ENCODE measurements around the gene H3-3A.

Gene H3-3A

DNA sequence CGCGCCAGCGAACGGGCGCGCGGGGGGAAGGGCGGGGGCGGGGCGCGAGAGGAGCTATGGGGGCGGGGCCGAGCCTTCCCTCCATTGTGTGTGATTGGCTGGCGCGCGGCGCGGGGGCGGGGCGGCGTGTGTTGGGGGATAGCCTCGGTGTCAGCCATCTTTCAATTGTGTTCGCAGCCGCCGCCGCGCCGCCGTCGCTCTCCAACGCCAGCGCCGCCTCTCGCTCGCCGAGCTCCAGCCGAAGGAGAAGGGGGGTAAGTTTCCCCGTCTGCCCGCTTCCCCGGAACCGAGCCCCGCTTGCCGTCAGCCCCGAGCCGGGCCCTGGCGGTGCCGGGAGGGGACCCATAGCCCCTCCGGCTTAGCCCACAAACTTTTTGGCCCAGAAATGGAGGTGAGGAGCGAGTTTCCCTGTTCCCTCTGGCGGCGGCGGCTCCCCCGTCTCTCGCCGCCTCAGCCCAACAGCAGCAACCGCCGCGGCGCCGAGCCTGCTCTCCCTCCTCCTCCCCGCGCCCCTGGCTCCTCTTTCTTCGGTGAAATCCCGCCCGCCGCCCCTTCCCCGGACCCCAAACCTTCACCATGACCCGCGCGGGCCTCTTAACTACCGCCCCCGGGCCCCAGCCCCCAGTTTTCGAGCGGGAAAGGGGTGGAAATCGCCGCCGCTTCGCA, at the start of gene H3-3A:
TSS of gene H3-3A (plus strand) at position 159 of the 666 bp plus-strand sequence. CDS start 1,636 bp downstream, outside the sequence.
- TF ChIP-seq POLR2A (IDR thresholded peaks at IDR 0.05; ENCODE audit: low read length) (peak; percentile 86), GATA1 (IDR thresholded peaks at IDR 0.05; ENCODE audit: low read depth, low read length) (no peak)

DNA sequence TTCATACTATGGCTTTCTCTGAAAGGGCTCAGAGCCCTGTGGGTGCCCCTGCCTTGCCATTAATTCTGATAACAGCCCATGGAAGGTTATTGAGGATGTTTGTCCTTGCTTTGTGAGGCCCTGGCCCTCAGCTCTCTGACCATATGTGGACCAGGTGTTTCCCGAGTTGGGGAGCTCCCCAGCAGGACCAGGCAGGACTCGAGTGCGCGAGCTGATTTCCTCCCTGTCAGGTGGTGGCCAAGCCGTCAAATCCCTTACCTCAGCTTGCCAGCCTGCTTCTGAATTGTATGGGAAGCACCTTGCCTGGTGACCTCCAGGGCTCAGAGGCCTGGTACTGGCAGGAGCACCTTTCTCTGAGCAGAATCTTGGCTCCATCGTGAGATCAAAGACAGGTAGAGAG, 45.4 kb upstream of the H3-3A start:
- TF ChIP-seq POLR2A (IDR thresholded peaks at IDR 0.05; ENCODE audit: low read length) (no peak), GATA1 (IDR thresholded peaks at IDR 0.05; ENCODE audit: low read depth, low read length) (no peak)

More for the DNA sequence above, at the start of gene H3-3A:
- peak; percentile 96 to 99 for DNase-seq

DNA sequence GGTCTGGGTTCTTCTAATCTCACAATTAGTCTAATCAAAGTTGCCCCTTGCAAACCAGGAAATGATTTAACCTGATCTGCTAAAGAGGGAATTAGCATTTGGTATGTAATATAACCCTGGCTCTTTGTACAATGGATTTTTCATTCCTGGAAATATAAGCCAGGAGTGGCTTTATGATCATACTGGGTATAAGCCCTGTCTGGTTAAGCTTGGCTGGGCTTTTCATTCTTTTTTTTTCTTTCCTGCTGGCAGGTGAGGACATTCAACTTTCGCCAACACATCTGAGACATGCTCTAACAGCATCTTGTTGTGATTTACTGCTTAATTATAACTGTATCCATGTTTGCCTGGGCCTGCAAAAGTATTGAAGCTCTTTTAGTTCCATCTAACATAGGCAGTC, 42.9 kb upstream of the H3-3A start:
- TF ChIP-seq GATA1 (IDR thresholded peaks at IDR 0.05; ENCODE audit: low read depth, low read length), result no peak
- no peak for TF ChIP-seq POLR2A (IDR thresholded peaks at IDR 0.05; ENCODE audit: low read length)
- DNase-seq, result no peak

More for the DNA sequence above, 45.4 kb upstream of the H3-3A start:
- DNase-seq, result no peak

DNA sequence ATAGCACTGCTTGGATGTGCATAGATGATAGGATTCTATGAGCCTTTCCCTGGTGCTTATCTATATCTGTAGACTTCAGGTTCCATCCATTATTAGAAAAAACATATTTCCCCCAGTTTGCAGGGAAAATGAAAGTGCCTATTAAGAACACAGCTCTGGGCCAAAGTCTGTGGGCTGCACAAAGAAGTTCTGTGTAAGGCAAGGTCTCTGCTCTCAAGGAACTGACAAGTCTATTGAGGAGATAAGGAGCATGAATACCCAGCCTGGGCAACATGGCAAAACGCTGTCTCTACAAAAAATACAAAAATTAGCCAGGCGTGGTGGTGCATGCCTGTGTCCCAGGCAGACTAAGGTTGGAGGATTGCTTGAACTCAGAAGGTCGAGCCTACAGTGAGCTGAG, 41.1 kb upstream of the H3-3A start:
- DNase-seq, result peak in 1 of 2 experiments; percentile 10
- TF ChIP-seq GATA1 (IDR thresholded peaks at IDR 0.05; ENCODE audit: low read depth, low read length) (no peak), POLR2A (IDR thresholded peaks at IDR 0.05; ENCODE audit: low read length) (no peak)

DNA sequence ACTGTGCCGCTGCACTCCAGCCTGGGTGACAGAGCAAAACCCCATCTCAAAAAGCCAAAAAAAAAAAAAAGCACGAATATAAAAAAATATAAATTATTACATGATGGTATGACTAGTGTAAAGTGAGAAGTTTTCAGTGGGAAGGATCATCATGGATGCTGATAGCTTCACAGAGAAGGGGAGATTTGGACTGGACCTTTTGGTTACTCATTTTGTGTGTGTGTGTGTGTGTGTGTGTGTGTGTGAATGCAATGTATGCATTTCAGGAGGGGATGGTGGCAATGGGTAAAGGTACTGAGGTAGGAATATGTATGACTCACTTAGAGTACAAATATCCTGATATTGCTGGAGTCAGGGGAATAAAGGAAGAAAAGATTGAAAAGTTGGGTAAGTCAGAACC, 40.7 kb upstream of the H3-3A start:
- no peak for TF ChIP-seq POLR2A (IDR thresholded peaks at IDR 0.05; ENCODE audit: low read length)
- TF ChIP-seq GATA1 (IDR thresholded peaks at IDR 0.05; ENCODE audit: low read depth, low read length), result no peak
- no peak for DNase-seq

DNA sequence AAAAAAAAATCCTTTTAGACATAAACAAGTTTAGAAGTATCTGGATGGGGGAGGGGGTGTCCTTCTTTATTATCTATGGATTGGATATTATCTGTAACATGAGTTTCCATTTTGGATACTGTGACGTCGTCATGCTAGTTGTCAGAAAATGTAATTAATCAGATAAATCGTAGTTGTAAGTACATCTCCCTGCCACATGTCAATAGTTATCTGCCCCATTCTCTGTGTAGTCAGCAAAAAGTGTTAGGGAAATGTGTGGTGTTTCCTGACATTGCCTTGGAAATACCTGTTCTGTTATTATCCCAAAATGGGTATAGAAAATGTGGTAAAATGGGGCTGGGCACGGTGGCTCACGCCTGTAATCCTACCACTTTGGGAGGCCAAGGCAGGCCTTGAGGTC, 38.8 kb upstream of the H3-3A start:
- peak in 1 of 2 experiments; percentile 9 for DNase-seq

DNA sequence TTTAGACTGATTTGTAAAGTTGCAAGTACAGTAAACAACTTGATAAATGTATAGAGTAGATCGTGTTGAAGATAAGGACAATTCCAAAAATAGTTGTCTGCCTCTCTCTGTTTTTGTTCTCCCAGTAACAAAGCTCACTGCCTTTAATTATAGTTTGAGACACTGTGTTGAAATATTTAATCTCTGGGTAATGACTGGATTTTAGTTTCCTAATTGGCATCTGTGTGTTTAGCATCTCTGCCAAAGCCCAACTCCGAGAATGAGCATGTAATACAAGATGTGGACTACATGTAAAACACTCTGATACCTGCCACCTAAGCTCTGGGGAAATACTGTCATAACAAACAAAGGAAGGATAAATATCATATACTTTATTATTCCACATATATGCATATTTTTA, 35.7 kb upstream of the H3-3A start:
- no peak for TF ChIP-seq GATA1 (IDR thresholded peaks at IDR 0.05; ENCODE audit: low read depth, low read length)
- no peak for TF ChIP-seq POLR2A (IDR thresholded peaks at IDR 0.05; ENCODE audit: low read length)

More for the DNA sequence above, 38.8 kb upstream of the H3-3A start:
- TF ChIP-seq GATA1 (IDR thresholded peaks at IDR 0.05; ENCODE audit: low read depth, low read length) (no peak), POLR2A (IDR thresholded peaks at IDR 0.05; ENCODE audit: low read length) (no peak)

DNA sequence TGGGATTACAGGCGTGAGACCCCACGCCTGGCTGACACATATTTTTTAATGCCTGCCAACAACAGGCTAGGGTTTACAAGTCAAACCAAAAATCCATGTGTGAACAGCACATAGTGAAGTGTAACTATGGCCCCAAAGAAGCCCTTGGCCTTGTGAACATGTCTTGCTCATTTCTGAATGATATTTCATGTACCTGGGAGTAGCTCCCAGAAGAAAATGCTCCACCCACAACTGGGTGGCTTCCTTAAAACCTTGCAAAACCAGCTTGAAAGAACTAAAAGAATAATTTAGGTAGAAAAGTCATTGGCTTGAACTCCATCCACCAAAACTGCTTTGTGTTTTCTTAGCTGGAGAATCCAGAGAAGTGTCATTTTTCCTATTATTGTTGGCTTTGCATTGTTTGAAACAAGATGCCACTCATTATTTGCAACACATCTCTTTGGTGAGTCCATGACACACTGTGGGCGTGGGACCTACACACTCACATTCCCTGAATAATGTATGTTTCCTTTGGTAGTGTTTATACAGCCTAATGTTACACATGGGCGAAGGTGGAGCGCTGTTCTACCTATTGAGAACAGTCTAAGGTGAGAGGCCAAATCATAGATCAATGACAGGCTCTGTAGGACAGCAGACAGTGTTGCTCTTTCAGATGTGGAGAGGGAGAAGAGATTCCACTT, 34.8 kb upstream of the H3-3A start:
- no peak for TF ChIP-seq GATA1 (IDR thresholded peaks at IDR 0.05; ENCODE audit: low read depth, low read length)
- no peak for TF ChIP-seq POLR2A (IDR thresholded peaks at IDR 0.05; ENCODE audit: low read length)
- DNase-seq, result peak in 1 of 2 experiments; percentile 68

More for the DNA sequence above, 35.7 kb upstream of the H3-3A start:
- DNase-seq, result no peak

DNA sequence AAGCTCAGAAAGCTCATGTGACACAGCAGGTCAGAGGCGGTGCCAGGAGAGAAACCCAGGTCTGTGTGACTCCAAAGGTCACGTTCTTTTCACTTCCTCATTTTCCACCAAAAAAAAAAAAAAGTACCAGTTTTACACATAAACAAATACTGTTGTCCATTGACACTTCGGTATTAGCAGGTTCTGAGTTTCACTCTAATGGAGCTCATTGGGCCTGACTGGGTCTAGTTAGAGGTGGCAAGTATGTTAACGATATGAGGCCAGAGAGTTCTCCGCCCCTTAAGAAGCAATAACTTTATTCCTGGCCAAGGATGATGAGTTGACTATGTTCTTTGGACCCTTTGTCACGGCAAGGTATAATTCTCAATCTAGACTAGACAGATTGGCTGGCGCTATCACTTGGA, 33.4 kb upstream of the H3-3A start:
- DNase-seq, result peak in 1 of 2 experiments; percentile 19
- no peak for TF ChIP-seq GATA1 (IDR thresholded peaks at IDR 0.05; ENCODE audit: low read depth, low read length)

DNA sequence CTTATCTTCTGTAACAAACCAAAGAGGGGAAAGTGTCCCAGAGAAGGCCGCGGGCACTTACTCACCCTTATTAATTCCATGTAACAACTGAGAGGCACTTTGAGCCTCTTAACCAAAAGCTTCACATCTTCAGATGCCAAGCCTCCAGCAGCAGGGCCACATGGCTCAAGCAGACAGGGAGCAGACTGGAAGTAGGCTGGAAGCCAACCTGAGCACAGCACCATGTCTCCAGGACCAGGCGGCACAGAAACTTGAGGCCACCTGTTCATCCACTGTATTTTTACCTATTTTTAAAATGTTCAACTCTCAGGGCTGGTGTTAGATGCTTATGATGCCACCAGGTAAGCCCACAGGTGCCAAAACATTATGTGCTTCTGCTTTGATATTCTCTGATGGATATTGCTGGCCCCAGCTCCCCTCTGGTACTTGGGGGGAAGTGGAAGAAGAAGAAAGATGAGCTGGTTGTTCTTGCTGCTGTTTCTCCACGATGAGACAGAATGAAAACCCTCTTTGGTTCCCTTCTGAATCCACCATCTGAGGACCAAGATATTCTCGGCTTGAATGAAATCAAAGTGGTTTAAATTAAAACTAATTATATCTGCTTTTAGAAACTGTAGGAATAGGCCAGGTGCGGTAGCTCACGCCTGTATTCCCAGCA, 32.8 kb upstream of the H3-3A start:
- DNase-seq, result no peak
- TF ChIP-seq POLR2A (IDR thresholded peaks at IDR 0.05; ENCODE audit: low read length) (no peak), GATA1 (IDR thresholded peaks at IDR 0.05; ENCODE audit: low read depth, low read length) (no peak)

DNA sequence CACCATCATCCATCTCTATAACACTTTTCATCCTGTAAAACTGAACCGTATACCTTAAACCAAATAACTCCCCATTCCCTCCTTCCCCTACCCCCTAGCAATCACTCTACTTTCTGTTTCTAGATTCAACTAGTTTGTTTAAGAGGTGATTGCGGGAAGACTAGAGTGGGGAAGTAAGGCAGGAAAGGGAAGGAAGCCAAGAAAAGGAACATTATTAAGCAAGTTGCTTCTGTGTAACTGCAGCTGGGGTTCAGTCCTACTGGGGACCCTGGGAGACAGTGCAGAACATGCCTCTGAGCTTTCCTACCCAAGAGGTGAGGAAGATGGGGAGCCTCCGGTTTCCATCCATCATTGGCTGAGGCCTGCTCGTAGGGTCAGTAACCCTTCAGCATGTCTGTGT, 28.9 kb upstream of the H3-3A start:
- DNase-seq, result no peak
- no peak for TF ChIP-seq GATA1 (IDR thresholded peaks at IDR 0.05; ENCODE audit: low read depth, low read length)
- no peak for TF ChIP-seq POLR2A (IDR thresholded peaks at IDR 0.05; ENCODE audit: low read length)

DNA sequence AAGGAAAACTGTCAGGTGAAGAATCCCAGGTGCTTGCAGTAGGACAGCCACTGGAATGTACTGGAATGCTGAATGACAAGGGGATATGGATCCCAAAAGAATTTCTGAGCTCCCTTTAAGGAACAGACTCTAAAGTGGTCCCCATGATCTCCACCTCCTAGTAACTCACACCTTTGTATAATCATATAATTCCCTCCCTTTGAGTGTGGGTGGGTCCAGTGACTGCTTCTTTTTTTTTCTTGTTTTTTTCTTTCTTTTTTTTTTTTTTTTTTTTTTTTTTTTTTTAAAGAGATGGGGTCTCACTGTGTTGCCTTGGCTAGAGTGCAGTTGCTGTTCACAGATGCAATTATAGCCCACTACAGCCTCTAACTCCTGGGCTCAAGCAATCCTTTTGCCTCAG, 28.5 kb upstream of the H3-3A start:
- TF ChIP-seq POLR2A (IDR thresholded peaks at IDR 0.05; ENCODE audit: low read length) (no peak), GATA1 (IDR thresholded peaks at IDR 0.05; ENCODE audit: low read depth, low read length) (no peak)
- DNase-seq, result no peak

DNA sequence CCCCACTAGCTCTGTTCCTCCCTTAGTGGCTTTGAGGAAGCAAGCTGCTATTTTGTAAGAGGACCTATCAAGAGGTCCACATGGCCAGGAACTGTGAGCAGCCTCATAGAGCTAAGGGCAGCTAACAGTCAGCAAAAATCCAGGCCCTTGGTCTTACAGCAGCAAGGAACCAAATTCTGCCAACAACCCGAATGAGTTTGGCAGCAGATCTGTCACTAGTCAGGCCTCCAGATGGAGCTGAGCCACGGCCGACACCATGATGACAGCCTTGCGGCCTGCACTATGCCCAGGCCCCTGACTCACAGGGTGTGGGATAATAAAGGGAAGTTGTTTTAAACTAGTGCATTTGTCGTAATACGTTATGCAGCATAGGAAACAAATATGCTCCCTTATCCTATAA, 28.0 kb upstream of the H3-3A start:
- peak; percentile 68 to 69 for DNase-seq
- TF ChIP-seq GATA1 (IDR thresholded peaks at IDR 0.05; ENCODE audit: low read depth, low read length), result no peak
- TF ChIP-seq POLR2A (IDR thresholded peaks at IDR 0.05; ENCODE audit: low read length), result peak; percentile 30

DNA sequence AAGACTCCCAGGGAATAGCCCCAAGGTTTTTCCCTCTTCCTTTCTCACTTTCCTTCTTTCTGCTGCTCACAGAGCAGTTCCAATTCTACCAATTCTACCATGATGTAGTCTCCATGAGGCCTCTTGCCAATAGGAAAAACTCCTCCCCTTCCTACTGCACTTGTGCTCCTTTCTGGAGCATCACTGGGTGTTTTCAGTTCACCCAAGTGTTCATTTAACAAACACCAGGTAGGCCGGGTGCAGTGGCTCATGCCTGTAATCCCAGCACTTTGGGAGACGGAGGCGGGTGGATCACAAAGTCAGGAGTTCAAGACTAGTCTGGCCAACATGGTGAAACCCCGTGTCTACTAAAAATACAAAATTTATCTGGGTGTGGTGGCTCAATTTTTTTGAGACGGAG, 26.6 kb upstream of the H3-3A start:
- TF ChIP-seq GATA1 (IDR thresholded peaks at IDR 0.05; ENCODE audit: low read depth, low read length), result no peak
- TF ChIP-seq POLR2A (IDR thresholded peaks at IDR 0.05; ENCODE audit: low read length), result no peak
- no peak for DNase-seq

Measured in erythroblast (primary cell).